ENCODE data around the gene SUSD4.

SUSD4 gene

DNA sequence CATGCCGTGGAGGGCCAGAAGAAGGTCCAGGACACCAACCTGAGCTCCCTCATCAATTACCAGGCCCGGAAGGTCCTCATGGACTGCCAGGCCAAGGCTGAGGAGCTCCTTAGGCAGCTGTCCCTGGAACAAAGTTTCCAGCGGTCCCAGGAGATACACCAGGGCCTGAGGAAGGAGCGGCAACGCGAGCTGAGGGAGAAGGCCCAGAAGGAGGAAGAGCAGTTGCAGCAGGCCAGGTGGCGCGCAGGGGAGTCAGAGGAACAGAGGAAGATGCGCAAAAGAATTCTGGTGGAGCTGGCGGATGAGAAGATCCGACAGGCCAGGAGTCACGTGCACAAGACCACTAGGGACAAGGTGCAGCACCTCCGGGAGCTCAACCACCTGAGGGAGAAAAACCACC is 30.7 kb upstream of the SUSD4 start:
- no peaks in the 10 kb centered on the region for H3K36me3 ChIP-seq (ENCODE audit: control insufficient read depth, insufficient read depth, low read length)
- no peak overlapping the region for H3K9ac ChIP-seq (ENCODE audit: low read length)
- no peak overlapping the region for H3K4me3 ChIP-seq (ENCODE audit: low read depth, low read length)
- H3K4me1 ChIP-seq (ENCODE audit: control insufficient read depth, insufficient read depth, low read length): no peaks in the 10 kb centered on the region
- peaks cover 16% of the 10 kb centered on the region; the same call in 1 of the 2 replicates for H3K9me3 ChIP-seq (ENCODE audit: control insufficient read depth, insufficient read depth, low read depth, low read length)
- peaks cover 4% of the 10 kb centered on the region; the same call in 1 of the 2 replicates for H3K27me3 ChIP-seq (ENCODE audit: control insufficient read depth, insufficient read depth, low read length)
- no peak overlapping the region for H3K27ac ChIP-seq (ENCODE audit: low read depth, low read length)

DNA sequence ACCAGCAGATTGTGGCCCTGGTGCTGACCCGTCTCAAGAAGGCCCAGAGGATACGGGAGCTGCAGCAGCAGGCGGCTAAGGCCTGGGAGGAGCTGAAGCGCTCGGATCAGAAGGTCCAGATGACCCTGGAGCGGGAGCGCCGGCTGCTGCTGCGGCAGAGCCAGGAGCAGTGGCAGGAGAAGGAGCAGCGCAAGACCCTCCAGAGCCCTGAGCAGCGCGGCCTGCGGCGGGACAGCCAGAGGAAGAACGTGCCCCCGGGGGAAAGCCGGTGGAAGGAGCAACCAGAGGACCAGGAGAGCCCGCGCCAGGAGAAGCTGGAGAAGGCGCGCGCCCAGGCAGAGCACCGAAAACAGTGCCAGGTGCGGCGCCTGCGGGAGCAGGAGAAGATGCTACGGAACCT is 30.3 kb upstream of the SUSD4 start:
- H3K4me1 ChIP-seq (ENCODE audit: control insufficient read depth, insufficient read depth, low read length): no peaks in the 10 kb centered on the region
- peaks cover 4% of the 10 kb centered on the region; the same call in 1 of the 2 replicates for H3K27me3 ChIP-seq (ENCODE audit: control insufficient read depth, insufficient read depth, low read length)
- H3K36me3 ChIP-seq (ENCODE audit: control insufficient read depth, insufficient read depth, low read length): no peaks in the 10 kb centered on the region
- no peak overlapping the region for H3K9ac ChIP-seq (ENCODE audit: low read length)
- no peak overlapping the region for H3K4me3 ChIP-seq (ENCODE audit: low read depth, low read length)
- H3K27ac ChIP-seq (ENCODE audit: low read depth, low read length): no peak overlapping the region
- H3K9me3 ChIP-seq (ENCODE audit: control insufficient read depth, insufficient read depth, low read depth, low read length): peaks cover 16% of the 10 kb centered on the region; the same call in 1 of the 2 replicates

DNA sequence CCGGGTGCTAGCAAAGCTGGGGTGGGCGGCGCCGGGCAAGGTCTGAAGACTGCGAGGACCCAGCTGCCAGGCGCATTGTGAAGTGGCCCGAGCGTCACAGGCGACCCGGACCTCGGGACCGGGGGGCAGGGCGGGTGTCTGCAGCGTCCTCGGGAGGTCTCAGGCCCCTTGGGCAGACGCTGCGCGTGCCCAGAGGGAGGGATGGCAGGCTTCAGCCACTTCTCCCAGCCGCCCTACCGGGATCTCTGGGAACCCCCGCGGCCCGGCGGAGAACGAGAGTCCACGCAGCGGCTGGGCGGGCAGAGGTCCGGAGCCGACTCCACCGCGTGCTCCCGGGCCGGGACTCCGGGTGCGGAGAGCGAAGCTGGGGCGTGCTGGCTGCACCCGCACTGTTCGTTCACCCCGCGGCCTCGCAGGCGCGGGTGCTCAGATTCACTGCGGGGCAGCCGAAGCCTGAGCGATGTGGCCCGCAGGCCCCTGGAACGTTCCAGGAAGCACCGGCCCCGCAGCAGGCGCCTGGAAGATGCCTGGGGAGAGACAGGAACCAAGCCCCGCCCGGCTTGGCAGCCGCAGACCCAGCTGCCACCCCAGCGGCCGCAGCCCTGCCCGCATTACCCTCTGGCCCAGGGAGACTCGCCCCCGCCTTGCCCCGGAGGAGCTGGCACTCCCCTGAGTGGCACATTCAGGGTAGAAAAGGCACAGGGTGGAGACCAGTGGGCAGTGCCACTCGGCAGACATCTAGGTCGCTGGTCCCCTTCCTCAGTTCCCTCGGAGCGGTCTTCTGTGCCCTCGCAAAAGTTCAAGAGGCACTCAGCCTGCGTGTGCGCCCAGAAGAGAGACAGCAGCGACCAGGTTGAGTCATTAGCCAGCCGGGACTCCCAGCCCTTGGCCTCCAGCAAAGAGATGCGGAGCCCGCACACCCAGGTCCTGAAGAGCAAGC is 29.6 kb upstream of the SUSD4 start, which contains the start of gene CCDC185:
Gene CCDC185 (plus strand): TSS at position 141 of the 940 bp plus-strand sequence. CDS start 61 bp downstream, at position 202.
- no peaks in the 10 kb centered on the region for H3K36me3 ChIP-seq (ENCODE audit: control insufficient read depth, insufficient read depth, low read length)
- H3K27ac ChIP-seq (ENCODE audit: low read depth, low read length): no peak within 1 kb of the TSS
- peaks cover 16% of the 10 kb centered on the region; the same call in 1 of the 2 replicates for H3K9me3 ChIP-seq (ENCODE audit: control insufficient read depth, insufficient read depth, low read depth, low read length)
- H3K4me3 ChIP-seq (ENCODE audit: low read depth, low read length): no peak within 1 kb of the TSS
- peaks cover 4% of the 10 kb centered on the region; the same call in 1 of the 2 replicates for H3K27me3 ChIP-seq (ENCODE audit: control insufficient read depth, insufficient read depth, low read length)
- H3K4me1 ChIP-seq (ENCODE audit: control insufficient read depth, insufficient read depth, low read length): no peaks in the 10 kb centered on the region
- no peak within 1 kb of the TSS for H3K9ac ChIP-seq (ENCODE audit: low read length)

DNA sequence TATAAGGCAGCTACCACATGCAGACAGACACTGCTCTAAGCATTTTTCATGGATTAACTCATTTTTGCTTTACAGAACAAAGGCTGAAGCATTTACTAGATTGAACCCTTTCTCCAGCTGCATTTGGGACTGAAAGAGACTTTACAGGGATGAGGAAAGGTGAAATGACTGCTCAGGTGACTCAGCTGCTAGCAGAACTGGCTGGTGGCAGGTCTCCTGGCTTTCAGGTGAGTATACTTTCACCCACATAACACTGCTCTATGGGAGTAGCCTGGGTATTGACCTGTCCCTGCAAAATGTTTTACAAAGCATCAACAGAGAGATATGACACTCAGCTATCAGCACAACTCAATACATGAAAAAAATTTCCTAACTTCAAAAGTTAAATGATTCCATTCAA is 26.6 kb upstream of the SUSD4 start:
- no peaks in the 10 kb centered on the region for H3K4me1 ChIP-seq (ENCODE audit: control insufficient read depth, insufficient read depth, low read length)
- H3K36me3 ChIP-seq (ENCODE audit: control insufficient read depth, insufficient read depth, low read length): no peaks in the 10 kb centered on the region
- H3K9ac ChIP-seq (ENCODE audit: low read length): no peak overlapping the region
- no peak overlapping the region for H3K27ac ChIP-seq (ENCODE audit: low read depth, low read length)
- H3K4me3 ChIP-seq (ENCODE audit: low read depth, low read length): no peak overlapping the region
- peaks cover 4% of the 10 kb centered on the region; the same call in 1 of the 2 replicates for H3K27me3 ChIP-seq (ENCODE audit: control insufficient read depth, insufficient read depth, low read length)
- H3K9me3 ChIP-seq (ENCODE audit: control insufficient read depth, insufficient read depth, low read depth, low read length): peaks cover 16% of the 10 kb centered on the region; the same call in 1 of the 2 replicates

DNA sequence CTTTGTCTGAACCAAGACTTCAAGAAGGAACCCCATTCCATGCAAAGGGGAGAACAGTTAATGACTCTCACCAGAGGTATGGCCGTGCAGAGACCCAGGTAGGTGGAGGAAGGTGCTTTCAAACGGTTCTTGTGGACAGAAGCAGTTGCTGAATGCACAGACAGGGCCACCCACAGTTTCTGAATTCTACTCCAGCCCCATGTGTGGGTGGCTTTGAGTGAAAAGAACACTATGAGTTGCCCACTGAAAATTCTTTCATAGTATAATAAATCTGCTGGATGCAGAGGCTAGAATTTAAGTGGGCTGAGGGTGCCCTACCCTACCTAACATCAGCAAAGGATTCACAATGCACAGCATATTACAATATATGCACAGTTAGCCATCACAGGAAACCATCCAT is 22.0 kb upstream of the SUSD4 start:
- Histone ChIP-seq H3K4me1 (ENCODE audit: control insufficient read depth, insufficient read depth, low read length) (no peaks in the 10 kb centered on the region), H3K9ac (ENCODE audit: low read length) (no peak overlapping the region), H3K36me3 (ENCODE audit: control insufficient read depth, insufficient read depth, low read length) (no peaks in the 10 kb centered on the region), H3K9me3 (ENCODE audit: control insufficient read depth, insufficient read depth, low read depth, low read length) (no peaks in the 10 kb centered on the region), H3K27me3 (ENCODE audit: control insufficient read depth, insufficient read depth, low read length) (no peaks in the 10 kb centered on the region; the same call in 1 of the 2 replicates), H3K27ac (ENCODE audit: low read depth, low read length) (no peak overlapping the region), H3K4me3 (ENCODE audit: low read depth, low read length) (no peak overlapping the region)

DNA sequence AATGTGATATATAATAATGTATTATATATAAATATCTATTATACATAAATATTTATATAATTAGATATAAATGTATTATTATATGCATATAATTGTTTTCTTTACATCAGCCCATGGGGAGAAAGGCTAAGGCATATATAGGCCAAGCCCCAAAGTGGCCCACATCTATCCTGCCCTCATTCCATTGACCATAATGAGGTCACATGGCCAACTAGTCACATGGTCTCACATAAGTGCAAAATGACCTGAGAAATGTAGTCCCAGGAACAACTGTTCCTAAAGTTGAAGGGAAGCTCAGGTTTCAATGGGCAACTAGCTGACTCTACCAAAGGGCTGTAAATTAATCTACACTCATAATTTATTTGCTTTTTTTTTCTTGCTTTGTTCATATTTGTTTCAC is 14.8 kb upstream of the SUSD4 start:
- Histone ChIP-seq H3K36me3 (ENCODE audit: control insufficient read depth, insufficient read depth, low read length) (no peaks in the 10 kb centered on the region), H3K9me3 (ENCODE audit: control insufficient read depth, insufficient read depth, low read depth, low read length) (peaks cover 7% of the 10 kb centered on the region; the same call in 1 of the 2 replicates), H3K4me3 (ENCODE audit: low read depth, low read length) (no peak overlapping the region), H3K27ac (ENCODE audit: low read depth, low read length) (no peak overlapping the region), H3K4me1 (ENCODE audit: control insufficient read depth, insufficient read depth, low read length) (no peaks in the 10 kb centered on the region), H3K27me3 (ENCODE audit: control insufficient read depth, insufficient read depth, low read length) (no peaks in the 10 kb centered on the region; the same call in 1 of the 2 replicates), H3K9ac (ENCODE audit: low read length) (no peak overlapping the region)

DNA sequence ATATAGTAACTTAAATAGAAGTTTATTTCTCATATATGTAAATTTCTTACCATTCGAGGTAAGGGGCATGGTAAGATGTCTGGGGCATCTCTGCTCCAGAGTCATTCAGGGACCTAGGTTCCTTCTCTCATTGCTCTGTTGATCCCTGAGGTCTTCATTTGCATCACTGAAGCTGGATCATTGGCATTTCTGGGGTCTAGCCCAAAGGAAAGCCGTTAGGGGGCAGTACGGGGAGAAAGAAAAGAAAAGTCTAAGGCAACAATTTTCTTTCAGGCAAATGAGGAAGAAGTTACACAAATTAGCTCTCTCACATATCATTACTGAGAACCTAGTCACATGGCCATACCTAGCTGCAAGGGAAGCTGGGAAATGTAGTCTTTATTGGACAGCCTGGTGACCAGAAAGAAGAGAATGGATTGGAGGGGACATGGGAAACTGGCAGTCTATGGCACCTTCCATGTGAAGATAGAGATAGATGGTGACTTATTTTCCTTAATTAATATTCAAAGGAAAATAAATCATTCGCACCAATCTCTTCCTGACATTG is 10.2 kb upstream of the SUSD4 start:
- H3K27ac ChIP-seq (ENCODE audit: low read depth, low read length): no peak overlapping the region
- no peak overlapping the region for H3K4me3 ChIP-seq (ENCODE audit: low read depth, low read length)
- no peaks in the 10 kb centered on the region for H3K4me1 ChIP-seq (ENCODE audit: control insufficient read depth, insufficient read depth, low read length)
- H3K36me3 ChIP-seq (ENCODE audit: control insufficient read depth, insufficient read depth, low read length): no peaks in the 10 kb centered on the region
- H3K9ac ChIP-seq (ENCODE audit: low read length): no peak overlapping the region
- no peaks in the 10 kb centered on the region for H3K27me3 ChIP-seq (ENCODE audit: control insufficient read depth, insufficient read depth, low read length)
- H3K9me3 ChIP-seq (ENCODE audit: control insufficient read depth, insufficient read depth, low read depth, low read length): peaks cover 13% of the 10 kb centered on the region

DNA sequence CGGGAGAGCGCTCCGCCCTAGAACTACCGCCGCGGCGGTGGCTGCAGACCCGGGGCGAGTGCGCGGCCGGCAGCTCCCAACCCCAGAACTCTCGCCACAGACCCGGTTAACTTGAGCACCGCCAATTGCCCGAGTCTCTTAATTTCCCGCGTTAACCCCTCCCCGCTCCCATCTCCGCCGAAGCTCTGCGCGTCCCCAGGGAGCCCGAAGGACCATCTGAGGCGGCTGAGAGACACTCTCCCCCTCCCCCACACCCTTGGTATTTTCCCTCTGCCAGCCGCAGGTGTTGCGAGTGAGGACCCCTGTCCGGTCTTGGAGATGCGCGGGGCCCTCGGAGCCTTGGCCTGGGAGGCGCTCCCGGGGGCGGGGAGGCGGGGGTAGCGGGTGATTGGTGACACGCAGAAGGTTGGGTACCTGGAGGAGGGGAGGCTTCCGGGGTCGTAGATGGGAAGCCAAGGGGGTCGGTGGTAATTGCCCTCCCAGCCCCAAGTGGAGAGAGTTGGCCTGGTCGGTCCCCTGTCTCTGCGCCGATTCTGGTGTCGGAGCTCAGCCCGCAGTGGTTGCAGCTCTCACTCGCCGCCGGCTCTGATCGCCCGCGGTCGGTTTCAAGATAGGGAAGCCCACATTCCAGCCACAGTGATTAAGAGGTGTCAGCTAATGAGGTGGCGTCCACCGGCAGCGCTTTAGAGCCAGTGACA is 858 bp upstream of the SUSD4 start:
- H3K4me1 ChIP-seq (ENCODE audit: control insufficient read depth, insufficient read depth, low read length): peaks cover 11% of the 10 kb centered on the region; the same call in 1 of the 2 replicates
- no peak overlapping the region for H3K27ac ChIP-seq (ENCODE audit: low read depth, low read length)
- no peaks in the 10 kb centered on the region for H3K9me3 ChIP-seq (ENCODE audit: control insufficient read depth, insufficient read depth, low read depth, low read length)
- no peak overlapping the region for H3K9ac ChIP-seq (ENCODE audit: low read length)
- peaks cover 62% of the 10 kb centered on the region for H3K27me3 ChIP-seq (ENCODE audit: control insufficient read depth, insufficient read depth, low read length)
- H3K4me3 ChIP-seq (ENCODE audit: low read depth, low read length): peak overlapping the region; percentile 56
- H3K36me3 ChIP-seq (ENCODE audit: control insufficient read depth, insufficient read depth, low read length): no peaks in the 10 kb centered on the region

DNA sequence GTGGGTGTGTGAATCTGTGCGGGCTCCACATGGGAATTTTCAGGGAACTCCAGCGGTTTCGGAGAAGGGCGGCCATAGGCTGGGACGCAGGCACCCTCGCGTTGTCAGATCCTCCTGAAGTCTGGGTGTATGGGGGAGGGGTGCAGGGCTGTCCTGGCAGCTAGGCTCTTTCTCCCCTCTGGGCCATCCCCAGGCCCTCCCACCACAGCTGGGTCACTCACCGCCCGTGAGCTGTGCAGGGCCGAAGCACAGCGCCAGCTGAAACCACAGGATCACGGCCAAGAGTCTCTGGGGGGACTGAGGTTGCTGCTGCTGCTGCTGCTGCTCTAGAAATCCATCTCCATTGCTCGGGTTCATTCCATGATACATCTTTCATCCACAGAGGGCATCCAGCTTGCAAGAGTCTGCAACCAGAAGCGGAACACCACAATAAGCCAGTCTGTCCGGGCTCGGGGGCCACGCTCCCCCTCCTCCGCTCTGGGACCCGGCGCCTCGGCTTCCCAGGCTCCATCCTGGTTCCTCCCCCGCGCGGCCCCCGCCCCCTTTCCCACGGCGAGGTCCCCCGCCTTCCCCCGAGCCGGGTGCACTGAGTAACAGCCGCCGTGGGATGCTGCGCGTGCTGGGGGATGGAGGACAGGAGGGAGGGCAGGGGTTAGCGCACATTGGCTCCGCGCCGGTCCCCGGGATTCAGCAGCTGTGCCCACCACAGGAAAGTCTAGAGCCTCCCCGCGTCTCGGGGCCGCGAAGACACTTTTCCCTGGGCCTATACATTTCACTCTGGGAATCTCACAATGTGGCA is 720 bp downstream of the SUSD4 start:
- Histone ChIP-seq H3K4me3 (ENCODE audit: low read depth, low read length) (peak overlapping the region; percentile 88), H3K27me3 (ENCODE audit: control insufficient read depth, insufficient read depth, low read length) (peaks cover 77% of the 10 kb centered on the region), H3K27ac (ENCODE audit: low read depth, low read length) (no peak overlapping the region), H3K4me1 (ENCODE audit: control insufficient read depth, insufficient read depth, low read length) (peaks cover 11% of the 10 kb centered on the region; the same call in 1 of the 2 replicates), H3K36me3 (ENCODE audit: control insufficient read depth, insufficient read depth, low read length) (no peaks in the 10 kb centered on the region), H3K9ac (ENCODE audit: low read length) (no peak overlapping the region), H3K9me3 (ENCODE audit: control insufficient read depth, insufficient read depth, low read depth, low read length) (no peaks in the 10 kb centered on the region)

DNA sequence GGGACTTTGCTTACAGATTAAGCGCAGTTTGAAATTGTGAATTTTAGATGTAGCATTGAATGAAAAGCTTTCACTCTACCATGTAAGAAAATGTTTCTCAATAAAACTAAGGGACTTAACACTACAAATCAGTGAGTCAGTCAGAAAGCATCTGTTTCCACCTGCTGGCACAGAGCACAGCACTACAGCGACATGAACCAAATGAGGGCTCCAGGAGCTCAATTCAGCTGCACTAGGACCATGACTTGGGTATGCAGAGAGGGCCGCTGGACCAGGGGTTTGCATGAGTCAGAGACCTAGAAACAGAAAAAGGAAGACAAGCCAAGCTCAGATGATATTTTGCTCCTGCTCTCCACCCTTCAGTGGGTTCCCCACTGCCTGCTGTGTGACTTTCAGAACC is 5.2 kb downstream of the SUSD4 start:
- Histone ChIP-seq H3K4me3 (ENCODE audit: low read depth, low read length) (no peak overlapping the region), H3K4me1 (ENCODE audit: control insufficient read depth, insufficient read depth, low read length) (peaks cover 8% of the 10 kb centered on the region; the same call in 1 of the 2 replicates), H3K36me3 (ENCODE audit: control insufficient read depth, insufficient read depth, low read length) (no peaks in the 10 kb centered on the region), H3K27me3 (ENCODE audit: control insufficient read depth, insufficient read depth, low read length) (peaks cover 63% of the 10 kb centered on the region), H3K9me3 (ENCODE audit: control insufficient read depth, insufficient read depth, low read depth, low read length) (no peaks in the 10 kb centered on the region), H3K9ac (ENCODE audit: low read length) (no peak overlapping the region), H3K27ac (ENCODE audit: low read depth, low read length) (no peak overlapping the region)

All from HUES6 (cell line).